ENCODE measurements around the gene SMG7. TPM values are rescaled to one million over a fixed set of nuclear protein-coding genes. Genes with fewer than 3 reads are reported as not detected.

SMG7 gene
- total RNA-seq, 2 experiments from 2014 or later: 45.0 to 185 TPM

- Histone ChIP-seq H3K27ac (ENCODE audit: low read depth, low read length, poor library complexity, severe bottlenecking) (no peak overlapping the region), H2AFZ (ENCODE audit: low read length) (no peak overlapping the region), H3K79me2 (ENCODE audit: insufficient read depth, low read depth, low read length) (no peaks in the 10 kb centered on the region), H3K4me1 (ENCODE audit: insufficient read depth, low read length, poor library complexity, severe bottlenecking) (peaks cover 6% of the 10 kb centered on the region), H3K9me3 (ENCODE audit: low read length) (no peaks in the 10 kb centered on the region), H3K36me3 (ENCODE audit: insufficient read depth, low read length) (peaks cover 31% of the 10 kb centered on the region), H4K20me1 (ENCODE audit: insufficient read depth, low read length) (no peaks in the 10 kb centered on the region), H3K4me3 (ENCODE audit: low read depth, low read length, poor library complexity, severe bottlenecking) (no peak overlapping the region), H3K4me2 (ENCODE audit: low read length) (no peak overlapping the region), H3K9me2 (ENCODE audit: insufficient read depth, low read length) (no peaks in the 10 kb centered on the region)
- ChIA-PET POLR2A (interaction anchor here (0.7 to 2.5 kb wide), 4 partner anchors 20 to 94 kb away, joined by 3 to 5 read pairs (median 4); no protein-coding TSS in a partner anchor), CTCF (ENCODE audit: unreplicated experiment) (interaction anchor here (0.6 kb wide), 1 partner anchor 29 kb away, joined by 3 read pairs; no protein-coding TSS in a partner anchor)
- intact Hi-C loops (cut with micrococcal nuclease; ENCODE audit: unreplicated experiment): no loop called here
- DNase-seq (ENCODE audit: low spot score): no peak
- no peak for TF ChIP-seq EZH2phosphoT487 (IDR thresholded peaks at IDR 0.05; ENCODE audit: borderline replicate concordance, low read depth, low read length)
- no peak for TF ChIP-seq CTCF (conservative IDR thresholded peaks at IDR 0.05; ENCODE audit: low read length)
- no TSS peak for BruUV-seq (replicated peaks)
Measured at GRCh38 chr1:183562701-183563100, 90.4 kb downstream of the SMG7 start.

- Histone ChIP-seq H4K20me1 (ENCODE audit: insufficient read depth, low read length) (no peaks in the 10 kb centered on the region), H3K9me3 (ENCODE audit: low read length) (no peaks in the 10 kb centered on the region), H3K4me3 (ENCODE audit: low read depth, low read length, poor library complexity, severe bottlenecking) (no peak overlapping the region), H3K9me2 (ENCODE audit: insufficient read depth, low read length) (no peaks in the 10 kb centered on the region), H3K4me1 (ENCODE audit: insufficient read depth, low read length, poor library complexity, severe bottlenecking) (peaks cover 16% of the 10 kb centered on the region), H2AFZ (ENCODE audit: low read length) (no peak overlapping the region), H3K79me2 (ENCODE audit: insufficient read depth, low read depth, low read length) (no peaks in the 10 kb centered on the region), H3K27ac (ENCODE audit: low read depth, low read length, poor library complexity, severe bottlenecking) (no peak overlapping the region), H3K4me2 (ENCODE audit: low read length) (no peak overlapping the region), H3K36me3 (ENCODE audit: insufficient read depth, low read length) (peaks cover 13% of the 10 kb centered on the region)
- POLR2A ChIA-PET: no interaction called here
- CTCF ChIA-PET (ENCODE audit: unreplicated experiment): no interaction called here
- intact Hi-C loops (cut with micrococcal nuclease; ENCODE audit: unreplicated experiment): no loop called here
- BruUV-seq (replicated peaks): no TSS peak
- TF ChIP-seq EZH2phosphoT487 (IDR thresholded peaks at IDR 0.05; ENCODE audit: borderline replicate concordance, low read depth, low read length): no peak
- TF ChIP-seq CTCF (conservative IDR thresholded peaks at IDR 0.05; ENCODE audit: low read length): no peak
- no peak for DNase-seq (ENCODE audit: low spot score)
Measured at GRCh38 chr1:183565261-183565660, 93.0 kb downstream of the SMG7 start.

- no peak for TF ChIP-seq EZH2phosphoT487 (IDR thresholded peaks at IDR 0.05; ENCODE audit: borderline replicate concordance, low read depth, low read length)
- TF ChIP-seq CTCF (conservative IDR thresholded peaks at IDR 0.05; ENCODE audit: low read length): no peak
- no peaks in the 10 kb centered on the region for H3K9me2 ChIP-seq (ENCODE audit: insufficient read depth, low read length)
- no peak for DNase-seq (ENCODE audit: low spot score)
- peaks cover 5% of the 10 kb centered on the region; the same call in 1 of the 2 replicates for H3K36me3 ChIP-seq (ENCODE audit: insufficient read depth, low read length)
- no peaks in the 10 kb centered on the region for H3K9me3 ChIP-seq (ENCODE audit: low read length)
- no peak overlapping the region for H3K27ac ChIP-seq (ENCODE audit: low read depth, low read length, poor library complexity, severe bottlenecking)
- no peak overlapping the region for H2AFZ ChIP-seq (ENCODE audit: low read length)
- intact Hi-C loops (cut with micrococcal nuclease; ENCODE audit: unreplicated experiment): no loop called here
- H3K79me2 ChIP-seq (ENCODE audit: insufficient read depth, low read depth, low read length): no peaks in the 10 kb centered on the region
- POLR2A ChIA-PET: interaction anchor here (1.0 kb wide), 1 partner anchor 18 kb away, joined by 3 read pairs; no protein-coding TSS in a partner anchor
- no TSS peak for BruUV-seq (replicated peaks)
- peaks cover 16% of the 10 kb centered on the region for H3K4me1 ChIP-seq (ENCODE audit: insufficient read depth, low read length, poor library complexity, severe bottlenecking)
- CTCF ChIA-PET (ENCODE audit: unreplicated experiment): no interaction called here
- H3K4me3 ChIP-seq (ENCODE audit: low read depth, low read length, poor library complexity, severe bottlenecking): no peak overlapping the region
- H4K20me1 ChIP-seq (ENCODE audit: insufficient read depth, low read length): no peaks in the 10 kb centered on the region
- H3K4me2 ChIP-seq (ENCODE audit: low read length): no peak overlapping the region
Measured at GRCh38 chr1:183566026-183566425, 93.7 kb downstream of the SMG7 start.
